Peyer's patch (tissue), 4 donors: Measurements from ENCODE around the gene SRGAP1. TPM values are rescaled to one million over a fixed set of nuclear protein-coding genes. Genes with fewer than 3 reads are reported as not detected.

ENCODE experiments used
- DNase-seq, 3 donors: peaks; one replicate each; pipeline ENCODE4 v3.0.0-alpha.2; 2017 to 2019
- H3K27ac ChIP-seq, 4 donors: fragments of 200-600 bp; sonication (generic); one replicate each; pipeline ENCODE4 v1.5.1; 2016 to 2019
- H3K27me3 ChIP-seq, 2 donors: fragments of 200-600 bp; sonication (generic); one replicate each; pipeline ENCODE4 v1.5.1; 2019
- H3K36me3 ChIP-seq, 3 donors: fragments of 200-600 bp; sonication (generic); one replicate each; pipeline ENCODE4 v1.5.1; 2016 to 2019
- H3K4me1 ChIP-seq, 4 donors: fragments of 200-600 bp; sonication (generic); one replicate each; pipeline ENCODE4 v1.5.1; 2016 to 2019
- H3K4me3 ChIP-seq, 4 donors: fragments of 200-600 bp; sonication (generic); 1 replicate in 3 of 4; 2 replicates in 1 of 4; pipeline ENCODE4 v1.5.1; 2016 to 2019; ENCODE audit warnings: mild to moderate bottlenecking in 1 of 4
- H3K9me3 ChIP-seq, 4 donors: fragments of 200-600 bp; sonication (generic); one replicate each; pipeline ENCODE4 v1.5.1; 2016 to 2019; ENCODE audit warnings: mild to moderate bottlenecking in 1 of 4
- POLR2A ChIP-seq, 2 donors: fragments of 450-650 bp; IDR thresholded peaks; one replicate each; pipeline ENCODE4 v1.5.1; 2017; ENCODE audit warnings: antibody characterized with exemption in 2 of 2, mild to moderate bottlenecking in 2 of 2, moderate library complexity in 2 of 2
- total RNA-seq, 4 donors: library from RNA; depleted of rRNA; stranded (reverse); fragments of >200 nt; gene quantifications; one replicate each; pipeline ENCODE4 v1.1.0, GENCODE V29; 2016
- TF ChIP-seq, protein P1 (sequence below), 6 experiments: fragments of 450-650 bp in 4 of 6; fragments of 200-600 bp in 2 of 6; sonication (generic) in 1 of 6; IDR thresholded peaks; one replicate each; pipeline ENCODE4 v1.5.1; 2017 to 2019; ENCODE audit warnings: antibody characterized with exemption in 6 of 6, mild to moderate bottlenecking in 3 of 6, moderate library complexity in 1 of 6

Gene SRGAP1
- total RNA-seq, 4 donors from 2014 or later = 5.8 to 92.4 (median 16.4) TPM

DNA sequence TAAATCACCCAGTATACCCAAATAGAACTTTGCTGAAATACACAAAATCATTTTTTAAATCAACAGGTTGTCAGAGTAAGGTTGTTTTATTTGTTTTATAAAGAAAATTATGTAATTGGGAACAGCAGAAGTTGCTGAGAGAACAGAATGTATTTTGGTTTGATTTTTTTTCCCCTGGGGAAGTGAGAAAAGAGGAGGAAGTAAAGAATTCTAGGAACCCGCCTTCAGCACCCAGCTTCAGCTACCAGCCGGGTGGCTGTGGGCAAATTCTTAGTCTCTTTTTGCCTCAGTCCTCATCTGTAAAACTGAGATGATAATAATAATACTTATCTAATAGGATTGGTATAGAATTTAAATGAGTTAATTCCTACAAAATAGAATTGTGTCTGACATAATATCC lies 119.4 kb downstream of the SRGAP1 start:
- H3K4me3 ChIP-seq = no peak overlapping the region
- H3K4me1 ChIP-seq = no peaks in the 10 kb centered on the region
- H3K36me3 ChIP-seq = no peaks in the 10 kb centered on the region
- no peaks in the 10 kb centered on the region for H3K27me3 ChIP-seq
- TF ChIP-seq, protein P1, sequence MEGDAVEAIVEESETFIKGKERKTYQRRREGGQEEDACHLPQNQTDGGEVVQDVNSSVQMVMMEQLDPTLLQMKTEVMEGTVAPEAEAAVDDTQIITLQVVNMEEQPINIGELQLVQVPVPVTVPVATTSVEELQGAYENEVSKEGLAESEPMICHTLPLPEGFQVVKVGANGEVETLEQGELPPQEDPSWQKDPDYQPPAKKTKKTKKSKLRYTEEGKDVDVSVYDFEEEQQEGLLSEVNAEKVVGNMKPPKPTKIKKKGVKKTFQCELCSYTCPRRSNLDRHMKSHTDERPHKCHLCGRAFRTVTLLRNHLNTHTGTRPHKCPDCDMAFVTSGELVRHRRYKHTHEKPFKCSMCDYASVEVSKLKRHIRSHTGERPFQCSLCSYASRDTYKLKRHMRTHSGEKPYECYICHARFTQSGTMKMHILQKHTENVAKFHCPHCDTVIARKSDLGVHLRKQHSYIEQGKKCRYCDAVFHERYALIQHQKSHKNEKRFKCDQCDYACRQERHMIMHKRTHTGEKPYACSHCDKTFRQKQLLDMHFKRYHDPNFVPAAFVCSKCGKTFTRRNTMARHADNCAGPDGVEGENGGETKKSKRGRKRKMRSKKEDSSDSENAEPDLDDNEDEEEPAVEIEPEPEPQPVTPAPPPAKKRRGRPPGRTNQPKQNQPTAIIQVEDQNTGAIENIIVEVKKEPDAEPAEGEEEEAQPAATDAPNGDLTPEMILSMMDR (IDR thresholded peaks at IDR 0.05) = no peak
- no peak for TF ChIP-seq POLR2A (IDR thresholded peaks at IDR 0.05)
- DNase-seq = no peak
- H3K9me3 ChIP-seq = no peaks in the 10 kb centered on the region
- H3K27ac ChIP-seq = no peak overlapping the region

- Histone ChIP-seq H3K27ac (no peak overlapping the region), H3K4me3 (no peak overlapping the region), H3K4me1 (no peaks in the 10 kb centered on the region), H3K9me3 (no peaks in the 10 kb centered on the region), H3K27me3 (no peaks in the 10 kb centered on the region), H3K36me3 (no peaks in the 10 kb centered on the region)
- no peak for DNase-seq
- TF ChIP-seq, protein P1 (IDR thresholded peaks at IDR 0.05) = no peak
- no peak for TF ChIP-seq POLR2A (IDR thresholded peaks at IDR 0.05)
These were observed 119.8 kb downstream of the SRGAP1 start for GRCh38 chr12:63964301-63964700.

GRCh38 chr12:63965936-63966605 lies 121.6 kb downstream of the SRGAP1 start:
- no peaks in the 10 kb centered on the region for H3K4me1 ChIP-seq
- DNase-seq = no peak
- H3K4me3 ChIP-seq = no peak overlapping the region
- no peaks in the 10 kb centered on the region for H3K27me3 ChIP-seq
- H3K9me3 ChIP-seq = no peaks in the 10 kb centered on the region
- H3K36me3 ChIP-seq = no peaks in the 10 kb centered on the region
- no peak for TF ChIP-seq POLR2A (IDR thresholded peaks at IDR 0.05)
- TF ChIP-seq, protein P1 (IDR thresholded peaks at IDR 0.05) = no peak
- H3K27ac ChIP-seq = no peak overlapping the region

DNA sequence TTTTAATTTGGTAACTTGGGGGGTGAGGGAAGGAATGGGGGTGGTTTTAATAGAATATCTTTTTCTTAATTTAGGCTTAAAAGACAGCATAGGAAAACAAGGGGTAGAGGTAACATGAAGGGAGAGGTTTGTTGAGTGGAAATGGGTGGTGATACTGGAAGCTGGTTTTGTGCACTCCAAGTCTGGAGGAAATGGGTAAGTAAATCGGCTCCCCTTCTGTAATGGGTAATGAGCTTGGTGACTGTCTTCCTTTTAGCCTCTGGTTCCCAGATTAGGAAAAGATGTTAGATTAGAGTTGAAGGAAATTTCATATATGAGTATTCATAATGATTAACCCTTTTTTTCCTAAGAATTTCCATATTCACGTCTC lies 122.1 kb downstream of the SRGAP1 start:
- H3K4me3 ChIP-seq = no peak overlapping the region
- H3K27ac ChIP-seq = no peak overlapping the region
- H3K9me3 ChIP-seq = no peaks in the 10 kb centered on the region
- TF ChIP-seq, protein P1 (IDR thresholded peaks at IDR 0.05) = no peak
- no peak for TF ChIP-seq POLR2A (IDR thresholded peaks at IDR 0.05)
- no peaks in the 10 kb centered on the region for H3K4me1 ChIP-seq
- DNase-seq = no peak
- H3K36me3 ChIP-seq = no peaks in the 10 kb centered on the region
- no peaks in the 10 kb centered on the region for H3K27me3 ChIP-seq

DNA sequence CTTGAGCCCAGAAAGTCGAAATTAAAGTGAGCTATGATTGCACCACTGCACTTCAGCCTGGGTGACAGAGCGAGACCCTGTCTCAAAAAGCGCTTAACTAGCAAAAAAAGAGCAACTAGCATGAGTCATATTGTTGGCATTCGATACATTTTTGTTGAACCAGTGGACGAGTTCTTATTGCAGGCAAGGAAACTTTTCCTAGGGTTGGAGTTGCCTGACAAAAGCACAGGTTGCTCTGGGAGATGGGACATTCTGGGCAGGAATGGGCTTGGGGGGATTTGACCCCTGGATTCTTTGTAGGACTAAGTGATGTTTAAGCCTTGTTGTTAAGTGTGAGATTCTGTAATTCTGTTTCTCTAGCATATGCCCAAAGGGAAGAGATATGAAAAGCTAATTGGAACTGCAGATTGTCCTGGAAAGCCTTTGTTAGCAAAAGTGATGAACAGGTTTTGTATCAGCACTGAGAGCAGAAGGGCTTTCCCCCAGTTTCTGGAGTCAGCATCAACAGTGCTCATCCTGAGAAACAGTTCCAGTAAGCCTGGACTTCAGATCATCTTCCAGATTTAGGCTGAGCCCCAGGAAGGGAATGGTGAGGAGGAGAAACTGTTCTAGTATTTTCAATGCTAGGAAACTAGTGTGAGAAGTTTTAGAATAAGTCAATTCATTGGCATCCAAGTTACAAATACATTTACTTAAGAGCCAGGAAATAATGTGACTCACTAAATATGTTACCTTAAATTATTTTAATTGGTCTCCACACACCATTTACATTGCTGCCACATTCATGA lies 123.1 kb downstream of the SRGAP1 start:
- Histone ChIP-seq H3K4me1 (no peaks in the 10 kb centered on the region), H3K27ac (no peak overlapping the region), H3K9me3 (no peaks in the 10 kb centered on the region), H3K27me3 (no peaks in the 10 kb centered on the region), H3K36me3 (no peaks in the 10 kb centered on the region), H3K4me3 (no peak overlapping the region)
- no peak for DNase-seq
- no peak for TF ChIP-seq POLR2A (IDR thresholded peaks at IDR 0.05)

DNA sequence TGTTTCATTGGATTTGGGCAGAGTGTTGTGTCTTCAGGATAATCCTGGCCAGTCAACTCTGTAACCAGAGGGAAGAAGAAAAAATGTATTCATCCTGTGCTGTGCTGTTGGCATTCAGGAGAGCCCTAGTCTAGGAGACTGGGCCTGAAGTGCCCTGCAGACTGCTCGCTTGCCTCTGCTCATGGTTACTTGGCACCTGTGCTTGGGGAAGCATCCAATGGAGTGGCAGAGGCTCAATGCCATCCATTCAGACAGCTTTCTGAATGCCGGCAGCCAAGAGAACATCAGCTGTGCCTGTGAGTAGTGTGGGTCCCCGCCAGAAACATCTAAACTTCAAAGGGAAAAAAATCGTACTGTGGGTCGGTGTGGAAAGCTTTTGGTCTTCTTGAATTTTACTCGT lies 124.2 kb downstream of the SRGAP1 start:
- no peaks in the 10 kb centered on the region for H3K27me3 ChIP-seq
- no peaks in the 10 kb centered on the region for H3K4me1 ChIP-seq
- TF ChIP-seq POLR2A (IDR thresholded peaks at IDR 0.05) = no peak
- TF ChIP-seq, protein P1 (IDR thresholded peaks at IDR 0.05) = no peak
- DNase-seq = no peak
- no peaks in the 10 kb centered on the region for H3K9me3 ChIP-seq
- H3K4me3 ChIP-seq = no peak overlapping the region
- H3K36me3 ChIP-seq = no peaks in the 10 kb centered on the region
- H3K27ac ChIP-seq = no peak overlapping the region
